Camera-type eye (tissue), 1 donor: ENCODE results near the gene ECE1. TPM values are rescaled to one million over a fixed set of nuclear protein-coding genes. Genes with fewer than 3 reads are reported as not detected.

Source experiments
- total RNA-seq: library from RNA; depleted of rRNA; stranded (reverse); fragments of >200 nt; gene quantifications from one replicate; pipeline ENCODE4 v1.2.3, GENCODE V29; 2014

ECE1 gene
- 52.1 TPM for total RNA-seq

GRCh38 chr1:21289700-21290545 lies at the start of gene ECE1:
TSS of gene ECE1 (minus strand) at chr1:21290463. CDS start at chr1:21290414, 49 bp downstream.

GRCh38 chr1:21176586-21177555 lies 113.4 kb downstream of the ECE1 start, which contains the start of gene EIF4G3:
TSS of gene EIF4G3 (minus strand) at chr1:21176897. CDS start at chr1:21002742, 174,155 bp downstream.

Other genes with a start within 250 kb of the ECE1 start
- gene EIF4G3, start 113.6 kb downstream of the ECE1 start, total RNA-seq, result 68.8 TPM
- gene NBPF3, start 149.7 kb upstream of the ECE1 start, total RNA-seq, result 13.1 TPM
- 12.6 TPM for gene ALPL, start 219.0 kb upstream of the ECE1 start, total RNA-seq